Sigmoid colon (tissue), 4 donors: Measurements from ENCODE around the gene SPRY2.

Experiments
- CTCF ChIP-seq, 4 experiments: fragments of 450-650 bp in 3 of 4; fragments of 200-600 bp in 1 of 4; IDR thresholded peaks; one replicate each; pipeline ENCODE4 v1.5.1; 2016 to 2019; ENCODE audit warnings: antibody characterized with exemption in 4 of 4, mild to moderate bottlenecking in 3 of 4, moderate library complexity in 2 of 4
- POLR2A ChIP-seq, 2 donors: fragments of 450-650 bp; IDR thresholded peaks; one replicate each; pipeline ENCODE4 v1.6.1; 2016; ENCODE audit warnings: antibody characterized with exemption in 2 of 2, mild to moderate bottlenecking in 2 of 2, moderate library complexity in 2 of 2
- POLR2AphosphoS5 ChIP-seq, 4 donors: sonication (generic); formaldehyde crosslinking; IDR thresholded peaks; one replicate each; pipeline ENCODE4 v1.6.1; 2017; ENCODE audit warnings: antibody characterized with exemption in 4 of 4

GRCh38 chr13:80337288-80338081 lies 3.4 kb downstream of the SPRY2 start:
- no peak for TF ChIP-seq CTCF (IDR thresholded peaks at IDR 0.05)
- TF ChIP-seq POLR2A (IDR thresholded peaks at IDR 0.05), result no peak
- no peak for TF ChIP-seq POLR2AphosphoS5 (IDR thresholded peaks at IDR 0.05)
